Keratinocyte (primary cell): ENCODE results near the gene DOCK7.

Experiments used
- EZH2 ChIP-seq: IDR thresholded peaks from one replicate; pipeline ENCODE4 v1.6.1; 2012; ENCODE audit warnings: inconsistent platforms, mild to moderate bottlenecking, low read length, moderate library complexity
- TF ChIP-seq, protein P1 (sequence below), 3 experiments: IDR thresholded peaks in 1 of 3; conservative IDR thresholded peaks in 1 of 3; optimal IDR thresholded peaks in 1 of 3; 2 replicates in 2 of 3; 3 replicates in 1 of 3; pipeline versions ENCODE3 to v1.5.1; 2011; ENCODE audit warnings: low read length in 3 of 3, mild to moderate bottlenecking in 3 of 3, moderate library complexity in 2 of 3, control low read depth in 1 of 3, inconsistent platforms in 1 of 3; ENCODE audit not compliant: insufficient read depth in 2 of 3; ENCODE audit errors: extremely low read depth in 1 of 3

DNA sequence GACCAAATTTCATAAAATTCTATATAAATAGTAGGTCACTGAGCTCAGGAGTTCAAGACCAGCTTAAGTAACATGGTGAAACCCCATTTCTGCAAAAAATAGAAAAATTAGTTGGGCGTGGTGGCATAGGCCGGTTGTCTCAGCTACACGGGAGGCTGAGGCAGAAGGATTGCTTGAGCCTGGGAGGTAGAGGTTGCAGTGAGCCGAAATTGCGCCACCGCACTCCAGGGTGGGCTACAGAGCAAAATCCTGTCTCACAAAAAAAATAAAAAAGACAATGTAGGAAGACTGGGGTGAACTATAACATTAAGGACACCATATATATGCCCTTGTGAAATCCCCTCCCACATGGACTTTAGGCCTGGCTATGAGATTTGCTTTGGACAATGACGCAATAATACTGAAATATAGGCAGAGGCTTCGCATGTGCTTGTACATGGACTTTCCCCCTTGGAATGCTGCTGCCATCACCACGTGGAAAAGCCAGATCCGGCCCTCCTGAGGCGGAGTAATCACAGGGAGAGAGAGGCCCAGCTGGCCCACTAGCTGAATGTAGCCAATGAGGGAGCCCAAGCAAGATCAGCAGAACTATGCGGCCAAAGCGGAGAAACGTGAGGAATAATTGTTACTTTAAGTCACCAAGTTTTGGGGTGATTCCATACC lies 264.5 kb downstream of the DOCK7 start:
- TF ChIP-seq, protein P1, sequence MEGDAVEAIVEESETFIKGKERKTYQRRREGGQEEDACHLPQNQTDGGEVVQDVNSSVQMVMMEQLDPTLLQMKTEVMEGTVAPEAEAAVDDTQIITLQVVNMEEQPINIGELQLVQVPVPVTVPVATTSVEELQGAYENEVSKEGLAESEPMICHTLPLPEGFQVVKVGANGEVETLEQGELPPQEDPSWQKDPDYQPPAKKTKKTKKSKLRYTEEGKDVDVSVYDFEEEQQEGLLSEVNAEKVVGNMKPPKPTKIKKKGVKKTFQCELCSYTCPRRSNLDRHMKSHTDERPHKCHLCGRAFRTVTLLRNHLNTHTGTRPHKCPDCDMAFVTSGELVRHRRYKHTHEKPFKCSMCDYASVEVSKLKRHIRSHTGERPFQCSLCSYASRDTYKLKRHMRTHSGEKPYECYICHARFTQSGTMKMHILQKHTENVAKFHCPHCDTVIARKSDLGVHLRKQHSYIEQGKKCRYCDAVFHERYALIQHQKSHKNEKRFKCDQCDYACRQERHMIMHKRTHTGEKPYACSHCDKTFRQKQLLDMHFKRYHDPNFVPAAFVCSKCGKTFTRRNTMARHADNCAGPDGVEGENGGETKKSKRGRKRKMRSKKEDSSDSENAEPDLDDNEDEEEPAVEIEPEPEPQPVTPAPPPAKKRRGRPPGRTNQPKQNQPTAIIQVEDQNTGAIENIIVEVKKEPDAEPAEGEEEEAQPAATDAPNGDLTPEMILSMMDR (optimal IDR thresholded peaks at IDR 0.05 in 1 of 3, IDR thresholded peaks at IDR 0.05 in 1 of 3, conservative IDR thresholded peaks at IDR 0.05 in 1 of 3; ENCODE audit: extremely low read depth in 1 of 3, insufficient read depth in 2 of 3, low read length in 3 of 3), result no peak
- no peak for TF ChIP-seq EZH2
